Mesothelial cell of epicardium (in vitro differentiated cells): ENCODE results near the gene FAF2. TPM values are rescaled to one million over a fixed set of nuclear protein-coding genes. Genes with fewer than 3 reads are reported as not detected.
A peak's percentile ranks its signal among the peaks of the same experiment; 100 is the strongest.

ENCODE experiments used
- DNase-seq, 2 experiments: peaks; one replicate each; pipeline ENCODE4 v3.0.0; 2021; ENCODE audit warnings: low spot score in 2 of 2; ENCODE audit not compliant: unreplicated experiment in 2 of 2
- H3K27ac Mint-ChIP-seq: 2 replicates; pipeline ENCODE4 v1.8.0; 2021; ENCODE audit warnings: mixed read lengths
- H3K27me3 Mint-ChIP-seq: 2 replicates; pipeline ENCODE4 v1.8.0; 2021; ENCODE audit warnings: low read depth, mixed read lengths
- H3K36me3 Mint-ChIP-seq: 2 replicates; pipeline ENCODE4 v1.8.0; 2021; ENCODE audit warnings: mixed read lengths
- H3K4me1 Mint-ChIP-seq: 2 replicates; pipeline ENCODE4 v1.8.0; 2021; ENCODE audit warnings: mixed read lengths
- H3K4me3 Mint-ChIP-seq: 2 replicates; pipeline ENCODE4 v1.8.0; 2021; ENCODE audit warnings: mild to moderate bottlenecking, moderate library complexity, mixed read lengths
- H3K9me3 Mint-ChIP-seq: 2 replicates; pipeline ENCODE4 v1.8.0; 2021; ENCODE audit warnings: mixed read lengths
- CTCF ChIP-seq: fragments of 200-600 bp; sonication (generic); IDR thresholded peaks from one replicate; pipeline ENCODE4 v1.5.0; 2021; ENCODE audit warnings: antibody characterized with exemption; ENCODE audit not compliant: unreplicated experiment
- total RNA-seq: library from RNA; stranded (reverse); gene quantifications from 3 replicates; pipeline ENCODE4 v1.2.1, GENCODE V29; 2021

Gene FAF2, protein sequence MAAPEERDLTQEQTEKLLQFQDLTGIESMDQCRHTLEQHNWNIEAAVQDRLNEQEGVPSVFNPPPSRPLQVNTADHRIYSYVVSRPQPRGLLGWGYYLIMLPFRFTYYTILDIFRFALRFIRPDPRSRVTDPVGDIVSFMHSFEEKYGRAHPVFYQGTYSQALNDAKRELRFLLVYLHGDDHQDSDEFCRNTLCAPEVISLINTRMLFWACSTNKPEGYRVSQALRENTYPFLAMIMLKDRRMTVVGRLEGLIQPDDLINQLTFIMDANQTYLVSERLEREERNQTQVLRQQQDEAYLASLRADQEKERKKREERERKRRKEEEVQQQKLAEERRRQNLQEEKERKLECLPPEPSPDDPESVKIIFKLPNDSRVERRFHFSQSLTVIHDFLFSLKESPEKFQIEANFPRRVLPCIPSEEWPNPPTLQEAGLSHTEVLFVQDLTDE
- total RNA-seq, result 52.7 to 54.7 TPM (median 53.9 TPM) in 3 replicates

GRCh38 chr5:176447978-176448608 is at the start of gene FAF2:
Gene FAF2 (plus strand): TSS chr5:176448385. CDS start chr5:176448408, 23 bp downstream.
- H3K27me3 Mint-ChIP-seq, result no peaks in the 10 kb centered on the region
- peak; percentile 94 to 100 for DNase-seq
- H3K4me1 Mint-ChIP-seq, result peaks cover 14% of the 10 kb centered on the region
- H3K9me3 Mint-ChIP-seq, result no peaks in the 10 kb centered on the region
- H3K27ac Mint-ChIP-seq, result peak within 1 kb of the TSS; percentile 100
- H3K4me3 Mint-ChIP-seq, result peak within 1 kb of the TSS; percentile 91
- peak; percentile 99 for TF ChIP-seq CTCF
- H3K36me3 Mint-ChIP-seq, result peaks cover under 1% of the 10 kb centered on the region

- H3K9me3 Mint-ChIP-seq, result no peaks in the 10 kb centered on the region
- peak overlapping the region; percentile 92 for H3K27ac Mint-ChIP-seq
- no peak for DNase-seq
- peaks cover 10% of the 10 kb centered on the region for H3K4me1 Mint-ChIP-seq
- H3K4me3 Mint-ChIP-seq, result no peak overlapping the region
- no peak for TF ChIP-seq CTCF
- H3K27me3 Mint-ChIP-seq, result no peaks in the 10 kb centered on the region
- H3K36me3 Mint-ChIP-seq, result peaks cover 6% of the 10 kb centered on the region
Measured at GRCh38 chr5:176400382-176401156, 47.6 kb upstream of the FAF2 start.

DNA sequence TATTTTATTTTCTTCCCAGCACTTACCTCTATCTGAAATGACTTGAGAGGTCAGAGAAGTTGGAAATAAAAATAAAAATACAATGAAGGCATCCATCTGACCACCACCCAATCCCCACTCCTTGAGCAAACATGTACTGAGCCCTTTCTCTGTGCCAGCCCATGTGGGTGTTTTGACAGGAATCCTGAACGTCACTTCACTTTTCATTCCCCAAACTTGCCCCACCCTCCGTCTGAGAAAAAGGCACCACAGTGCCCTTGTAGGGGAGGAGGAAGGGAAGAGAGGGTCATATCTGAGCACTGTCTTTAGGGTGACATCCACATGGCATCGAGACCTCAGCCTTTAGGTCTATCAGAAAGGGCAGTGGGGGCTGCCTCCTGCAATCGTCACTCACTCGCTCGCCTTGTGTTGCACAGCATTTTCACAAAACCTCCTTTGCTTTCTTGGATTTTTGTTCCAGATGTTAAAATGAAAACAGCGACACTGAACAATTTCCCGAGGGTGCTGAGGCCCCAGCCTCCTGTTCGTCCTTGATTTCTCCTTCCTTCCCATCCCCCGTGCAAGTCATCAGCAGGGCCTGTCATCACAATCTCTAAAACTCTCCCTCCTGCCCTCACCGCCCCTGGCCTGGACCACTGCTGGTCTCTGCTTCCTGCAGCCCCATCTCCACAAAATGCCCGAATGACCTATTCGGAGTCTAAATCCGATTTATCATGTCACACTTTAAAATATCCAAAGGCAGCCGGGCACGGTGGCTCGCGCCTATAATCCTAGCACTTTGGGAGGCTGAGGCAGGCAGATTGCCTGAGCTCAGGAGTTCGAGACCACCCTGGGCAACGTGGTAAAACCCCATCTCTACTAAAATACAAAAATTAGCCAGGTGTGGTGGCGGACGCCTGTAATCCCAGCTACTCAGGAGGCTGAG is 46.6 kb upstream of the FAF2 start:
- DNase-seq, result no peak
- Mint-ChIP-seq H3K36me3 (peaks cover 10% of the 10 kb centered on the region), H3K27ac (no peak overlapping the region), H3K4me3 (no peak overlapping the region), H3K9me3 (no peaks in the 10 kb centered on the region), H3K4me1 (peaks cover 7% of the 10 kb centered on the region), H3K27me3 (no peaks in the 10 kb centered on the region)
- TF ChIP-seq CTCF, result no peak

- no peak overlapping the region for H3K4me3 Mint-ChIP-seq
- no peak overlapping the region for H3K27ac Mint-ChIP-seq
- DNase-seq, result no peak
- H3K9me3 Mint-ChIP-seq, result no peaks in the 10 kb centered on the region
- no peaks in the 10 kb centered on the region for H3K27me3 Mint-ChIP-seq
- H3K36me3 Mint-ChIP-seq, result peaks cover 22% of the 10 kb centered on the region
- no peak for TF ChIP-seq CTCF
- H3K4me1 Mint-ChIP-seq, result peaks cover 2% of the 10 kb centered on the region
Measured at GRCh38 chr5:176405656-176406435, 42.3 kb upstream of the FAF2 start.
